Right forelimb (tissue), 1 donor: Measurements from ENCODE around the gene PCCA.

ENCODE experiments used
- DNase-seq: peaks from one replicate; pipeline ENCODE4 v3.0.0-alpha.2; 2018

The PCCA gene

DNA sequence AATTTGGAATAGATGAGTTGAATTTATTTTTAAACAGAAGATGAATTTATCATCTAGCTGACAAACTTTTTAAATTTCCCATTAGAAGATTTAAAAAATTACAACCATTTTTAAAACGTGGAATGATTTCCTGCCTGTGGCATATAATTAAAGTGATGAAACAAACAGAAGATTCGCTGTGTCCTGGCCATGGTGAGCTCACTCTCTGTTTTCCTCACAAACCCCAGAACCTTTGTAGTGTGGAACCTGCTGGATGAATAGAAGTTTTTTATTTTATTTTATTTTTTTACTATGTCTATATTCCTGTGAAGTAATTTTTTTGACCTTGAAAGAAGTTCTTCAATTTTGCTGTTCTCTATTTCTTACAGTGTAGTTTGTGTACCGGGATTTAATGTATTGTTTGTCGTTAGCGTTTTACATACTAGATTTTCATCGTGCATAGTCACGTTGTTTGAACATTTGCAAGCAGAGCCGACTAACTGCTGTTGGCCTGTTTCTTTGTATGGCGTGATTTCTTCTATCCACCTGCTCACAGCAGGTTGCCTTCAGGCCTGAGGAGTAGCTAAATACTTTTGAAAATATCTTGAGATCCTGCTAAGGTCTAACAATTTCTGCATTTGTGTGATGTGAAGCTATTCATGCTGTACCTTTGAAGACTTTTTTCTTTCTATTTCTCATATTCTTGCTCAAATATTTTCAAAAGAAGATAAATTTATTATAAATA is 350.5 kb downstream of the PCCA start:
- DNase-seq: no peak

DNA sequence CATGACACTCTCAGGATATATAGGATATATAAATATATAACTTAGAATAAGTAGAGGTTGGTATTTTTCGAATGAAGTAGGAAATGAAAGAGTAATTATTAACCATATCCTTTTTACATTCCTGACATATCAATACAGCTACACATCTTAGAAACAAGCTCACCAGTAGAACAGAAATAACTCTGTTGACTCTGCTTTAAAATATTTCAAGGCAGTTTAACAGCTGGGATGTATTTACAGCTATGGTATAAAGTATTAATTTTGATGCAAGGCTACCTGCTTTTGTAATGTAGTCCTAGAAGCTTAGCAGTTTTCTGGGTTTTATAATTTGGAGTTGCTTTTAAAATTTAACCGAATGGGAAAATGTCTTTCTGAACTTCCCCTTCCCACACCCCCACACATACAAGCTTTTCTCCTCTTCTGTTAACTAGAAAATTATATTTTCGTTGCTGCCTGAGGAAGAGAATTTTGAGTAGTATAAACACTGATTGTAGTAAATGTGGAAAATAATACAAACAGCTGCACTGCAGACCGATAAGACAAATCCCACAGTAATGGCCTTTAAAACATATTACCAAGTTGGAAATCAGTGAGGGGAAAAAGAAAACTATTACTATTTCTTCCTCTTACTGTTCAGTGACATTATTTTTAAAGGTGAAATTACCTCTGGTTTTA is 352.0 kb downstream of the PCCA start:
- no peak for DNase-seq

DNA sequence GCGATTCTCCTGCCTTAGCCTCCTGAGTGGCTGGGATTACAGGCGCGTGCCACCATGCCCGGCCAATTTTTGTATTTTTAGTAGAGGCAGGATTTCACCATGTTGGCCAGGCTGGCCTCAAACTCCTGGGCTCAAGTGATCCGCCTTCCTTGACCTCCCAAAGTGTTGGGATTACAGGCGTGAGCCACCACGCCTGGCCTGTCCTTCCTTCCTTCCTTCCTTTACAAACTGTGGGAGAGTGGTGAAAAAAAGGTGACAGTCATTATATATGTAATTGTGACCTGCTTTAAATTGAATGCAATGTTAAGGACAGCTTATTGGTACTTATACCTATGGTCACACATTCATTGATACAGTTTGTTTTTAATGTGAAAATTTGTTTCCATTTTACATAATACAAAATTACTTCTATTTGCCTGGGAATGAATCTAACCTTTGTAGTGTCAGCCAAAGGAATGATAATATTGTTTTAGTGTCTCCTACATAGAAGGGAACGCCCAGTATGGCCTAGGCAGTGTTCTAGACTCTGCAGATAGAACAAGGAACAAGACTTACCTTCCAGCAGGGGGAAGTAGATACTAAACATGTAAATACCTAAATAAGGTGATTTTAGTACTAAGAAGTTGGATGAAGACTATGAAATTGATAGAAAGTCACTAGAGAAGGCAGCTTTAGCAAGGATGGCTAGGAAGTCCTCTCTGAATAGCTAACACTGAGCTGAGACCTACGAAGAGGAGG is 353.4 kb downstream of the PCCA start:
- no peak for DNase-seq

DNA sequence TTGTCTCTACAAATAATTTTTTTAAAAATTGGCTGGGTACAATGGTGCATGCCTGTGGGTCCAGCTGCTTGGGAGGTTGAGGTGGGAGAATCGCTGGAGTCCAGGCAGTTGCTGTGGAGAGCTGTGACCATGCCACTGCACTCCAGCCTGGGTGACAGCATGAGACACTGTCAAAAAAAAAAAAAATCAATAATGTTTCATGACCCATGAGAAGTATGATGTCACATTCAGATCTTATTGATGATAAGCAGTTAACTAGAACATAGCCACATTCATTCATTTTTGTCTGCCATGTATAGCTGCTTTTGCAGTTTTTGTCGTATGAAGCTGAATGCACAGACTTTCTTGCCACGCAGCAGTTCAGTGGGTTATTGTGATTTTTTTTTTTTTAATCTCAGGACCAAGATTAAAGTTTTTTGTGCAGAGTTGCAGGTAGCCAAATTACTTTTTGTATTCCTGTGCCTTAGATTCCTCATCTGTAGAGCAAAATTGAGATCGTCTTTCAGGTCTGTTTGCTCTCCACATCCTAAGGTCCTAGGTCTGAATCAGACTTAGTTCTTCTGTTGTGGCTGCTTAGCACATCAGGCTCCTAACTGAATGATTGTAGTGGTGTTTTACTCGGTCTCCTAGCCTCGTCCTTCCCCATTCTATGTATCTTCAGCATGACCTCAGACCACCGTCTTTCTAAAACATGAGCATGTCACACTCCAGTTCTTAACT is 354.5 kb downstream of the PCCA start:
- no peak for DNase-seq

DNA sequence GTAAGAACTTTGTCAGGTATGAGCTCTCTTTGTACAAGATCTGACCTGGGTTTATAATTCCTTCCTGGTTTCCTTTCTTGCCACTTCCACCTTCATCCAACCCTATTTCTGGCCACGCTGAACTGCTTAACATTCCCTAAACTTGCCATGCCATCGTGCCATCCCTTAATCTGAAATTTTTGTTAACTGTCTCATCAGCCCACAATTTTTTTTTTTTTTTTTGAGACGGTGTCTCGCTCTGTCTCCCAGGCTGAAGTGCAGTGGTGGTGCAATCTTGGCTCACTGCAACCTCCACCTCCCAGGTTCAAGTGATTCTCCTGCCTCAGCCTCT is 355.1 kb downstream of the PCCA start:
- DNase-seq: no peak

DNA sequence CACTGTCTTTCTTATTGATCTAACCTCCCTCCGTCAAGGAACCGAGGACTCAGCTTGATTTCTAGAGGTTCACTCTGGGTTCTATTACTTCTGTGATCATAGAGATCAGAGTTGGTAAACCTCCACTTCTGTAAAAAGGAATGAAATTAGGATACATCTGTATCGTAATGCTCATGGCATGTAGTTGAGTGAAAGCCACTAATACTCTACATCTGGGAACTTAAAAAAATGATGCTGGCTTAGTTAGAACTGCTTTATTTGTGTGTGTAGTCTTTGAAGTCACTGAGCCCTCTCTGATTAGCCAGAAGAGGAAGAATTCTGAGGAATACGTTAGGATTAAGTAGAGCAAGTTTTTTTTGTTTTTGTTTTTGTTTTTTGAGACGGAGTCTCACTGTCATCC is 358.9 kb downstream of the PCCA start:
- DNase-seq: no peak

DNA sequence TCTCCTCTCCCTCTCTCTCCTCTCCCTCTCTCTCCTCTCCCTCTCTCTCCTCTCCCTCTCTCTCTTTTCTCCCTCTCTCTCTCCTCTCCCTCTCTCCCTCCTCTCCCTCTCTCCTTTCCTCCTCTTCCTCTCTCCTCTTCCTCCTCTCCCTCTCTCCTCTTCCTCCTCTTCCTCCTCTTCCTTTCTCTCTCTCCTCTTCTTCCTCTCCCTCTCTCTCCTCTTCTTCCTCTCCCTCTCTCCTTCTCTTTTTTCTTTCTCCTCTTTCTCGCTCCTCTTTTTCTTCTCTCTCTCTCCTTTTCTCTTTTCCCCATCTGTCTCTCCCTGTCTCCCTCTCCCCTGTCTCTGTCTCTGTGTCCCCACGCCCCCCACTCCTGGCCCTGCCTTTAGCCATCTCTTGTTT is 363.0 kb downstream of the PCCA start:
- DNase-seq: no peak

DNA sequence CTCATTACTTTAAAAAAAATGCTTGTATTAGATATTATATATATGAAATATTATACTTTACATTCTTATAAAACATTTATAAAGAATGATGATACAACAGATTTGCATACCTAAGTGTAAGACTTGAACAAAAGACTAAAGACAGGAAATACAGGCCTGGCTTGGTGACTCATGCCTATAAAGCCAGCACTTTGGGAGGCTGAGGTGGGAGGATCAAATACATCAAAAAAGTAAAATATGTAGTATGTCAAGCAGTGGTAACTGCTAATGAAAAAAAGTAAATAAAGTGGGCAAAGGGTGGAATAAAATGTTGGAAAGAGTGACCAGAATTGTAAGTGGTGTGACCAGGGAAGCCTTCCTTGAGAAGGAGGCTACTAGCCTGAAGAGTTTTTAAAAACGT is 366.0 kb downstream of the PCCA start:
- no peak for DNase-seq

DNA sequence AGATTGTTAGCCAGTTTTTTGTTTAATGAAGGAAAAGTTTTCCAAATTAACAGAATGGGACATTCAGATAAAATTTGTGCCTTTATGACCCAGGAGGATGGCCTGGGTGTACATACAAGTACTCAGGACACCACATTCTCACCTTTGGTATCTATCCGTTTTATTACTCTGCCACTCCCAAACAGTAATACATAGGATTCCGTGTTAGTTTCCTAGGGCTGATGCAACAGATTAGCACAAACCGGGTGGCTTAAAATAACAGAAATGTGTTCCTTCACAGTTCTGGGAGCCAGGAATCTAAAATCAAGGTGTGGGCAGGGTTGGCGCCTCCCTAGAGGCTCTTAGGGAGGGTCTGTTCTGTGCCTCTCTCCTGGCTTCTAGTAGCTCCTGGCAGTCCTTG is 369.8 kb downstream of the PCCA start:
- no peak for DNase-seq

DNA sequence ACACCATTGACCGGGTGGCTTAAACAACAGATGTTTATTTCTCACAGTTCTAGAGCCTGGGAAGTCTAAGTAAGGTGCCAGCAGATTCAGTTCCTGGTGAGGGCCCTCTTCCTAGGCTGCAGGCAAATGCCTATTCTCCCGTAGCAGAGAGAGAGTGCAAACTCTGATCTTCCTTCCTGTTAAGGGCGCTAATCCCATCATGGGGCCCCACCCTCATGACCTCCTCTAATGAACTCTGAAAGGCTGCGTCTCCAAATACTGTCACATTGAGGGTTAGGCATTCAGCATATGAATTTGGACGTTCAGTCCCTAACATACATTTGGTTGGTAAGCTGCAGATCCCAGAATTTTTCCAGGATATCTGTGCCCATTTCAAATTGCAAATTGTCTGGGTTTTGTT is 370.9 kb downstream of the PCCA start:
- DNase-seq: no peak

DNA sequence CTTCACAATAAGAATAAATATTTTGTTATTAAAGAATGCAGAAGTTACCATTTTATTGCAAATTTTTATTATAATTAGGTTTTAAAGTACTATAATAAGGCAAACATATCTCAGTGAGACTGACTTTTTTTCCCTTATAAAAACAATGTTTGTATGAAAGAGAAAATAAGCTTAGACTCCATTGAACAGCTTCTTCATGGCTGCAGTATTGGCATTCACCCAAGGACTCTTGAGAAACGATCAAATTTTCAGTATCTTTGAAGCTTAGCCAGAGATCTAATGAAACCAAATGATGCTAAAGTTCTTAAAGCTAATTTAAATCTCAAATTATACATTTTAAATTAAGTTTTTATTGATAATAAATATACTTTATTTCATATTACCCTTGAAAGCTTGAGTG is 371.4 kb downstream of the PCCA start:
- no peak for DNase-seq

DNA sequence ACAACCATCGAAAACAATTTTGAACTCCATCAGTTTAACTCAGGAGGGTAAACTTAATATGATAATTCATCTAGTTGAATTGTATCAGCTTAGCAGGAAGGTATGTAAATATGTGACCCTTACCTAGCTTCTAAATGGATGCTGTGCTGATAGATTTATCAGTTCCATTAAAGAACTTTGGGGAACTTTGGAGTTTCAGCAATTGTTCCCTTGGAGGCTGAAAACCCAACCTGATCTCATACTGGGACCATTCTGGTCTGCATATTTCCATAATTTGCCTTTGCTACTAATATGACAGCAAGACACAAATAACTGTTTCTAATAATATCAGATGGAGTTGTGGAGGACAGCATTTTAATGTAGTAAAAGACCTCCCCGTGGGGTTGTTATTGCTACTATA is 371.9 kb downstream of the PCCA start:
- DNase-seq: no peak

DNA sequence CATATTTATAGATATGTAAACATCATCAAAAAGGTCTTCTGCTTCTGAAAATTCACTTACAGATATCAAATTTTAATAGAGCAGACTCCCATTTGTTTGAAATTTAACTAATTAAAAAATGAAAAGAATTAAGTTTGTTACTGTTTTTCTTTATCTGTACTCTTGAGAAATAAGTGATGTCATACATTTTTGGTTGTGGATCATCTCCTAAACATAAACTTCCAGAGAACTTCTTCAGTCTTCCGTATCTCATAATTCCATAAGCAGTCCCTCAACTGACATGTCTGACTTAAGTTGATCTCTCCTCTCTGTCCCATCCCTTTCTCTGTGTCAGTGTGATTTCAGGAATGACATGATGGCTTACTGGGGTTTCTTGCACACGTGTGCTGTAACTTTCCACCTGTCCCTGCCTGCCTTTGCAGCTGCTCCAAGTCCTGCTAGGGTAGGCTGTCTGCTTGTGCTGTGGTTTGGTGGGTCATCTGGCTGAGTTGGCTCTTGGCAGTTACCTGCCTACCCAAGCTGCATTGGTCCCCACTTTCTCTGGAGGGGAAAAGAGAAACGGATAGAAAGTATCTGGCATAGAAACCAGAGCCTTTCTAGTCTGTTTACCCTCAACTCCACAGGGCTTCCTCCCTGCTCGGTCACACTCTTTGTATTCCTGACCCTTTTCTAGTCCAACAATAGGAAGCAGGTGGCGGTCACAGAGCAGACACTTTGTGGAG is 372.6 kb downstream of the PCCA start:
- DNase-seq: no peak

DNA sequence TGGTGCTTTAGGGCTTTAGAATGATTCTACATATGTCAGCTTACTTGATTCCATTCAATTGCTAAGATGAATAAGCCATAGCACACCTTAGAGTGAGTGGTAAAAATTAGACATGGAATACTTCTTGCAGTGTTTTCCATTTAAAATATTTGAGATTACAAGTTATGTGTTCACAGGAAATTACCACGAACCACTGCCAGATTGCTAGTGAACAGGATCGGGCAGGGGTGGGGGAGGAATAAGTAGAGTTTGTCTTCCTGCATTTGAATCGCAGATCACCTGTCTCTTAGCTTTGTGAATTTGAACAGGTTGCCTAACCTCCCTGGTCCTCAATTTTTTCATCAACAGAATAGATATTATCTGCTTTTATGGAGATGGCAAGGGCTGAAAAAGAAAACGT is 375.1 kb downstream of the PCCA start:
- no peak for DNase-seq

DNA sequence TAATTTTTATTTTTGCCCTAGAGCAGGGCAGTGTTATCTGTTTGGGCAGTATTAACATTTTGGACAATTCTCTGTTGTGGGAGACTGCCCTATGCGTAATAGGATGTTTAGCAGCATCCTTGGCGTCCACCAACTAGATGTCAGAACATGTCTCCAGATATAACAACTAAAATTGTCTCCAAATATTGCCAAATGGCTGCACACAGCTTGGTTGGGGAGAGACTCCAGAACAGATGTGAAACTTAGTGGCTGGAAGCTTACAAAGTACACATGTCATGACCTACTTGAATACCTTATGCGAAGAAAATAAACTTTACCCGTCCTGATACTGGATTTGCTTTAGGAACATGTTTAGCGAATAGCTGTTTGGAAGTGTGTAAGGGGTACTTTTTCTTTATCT is 376.7 kb downstream of the PCCA start:
- DNase-seq: no peak

DNA sequence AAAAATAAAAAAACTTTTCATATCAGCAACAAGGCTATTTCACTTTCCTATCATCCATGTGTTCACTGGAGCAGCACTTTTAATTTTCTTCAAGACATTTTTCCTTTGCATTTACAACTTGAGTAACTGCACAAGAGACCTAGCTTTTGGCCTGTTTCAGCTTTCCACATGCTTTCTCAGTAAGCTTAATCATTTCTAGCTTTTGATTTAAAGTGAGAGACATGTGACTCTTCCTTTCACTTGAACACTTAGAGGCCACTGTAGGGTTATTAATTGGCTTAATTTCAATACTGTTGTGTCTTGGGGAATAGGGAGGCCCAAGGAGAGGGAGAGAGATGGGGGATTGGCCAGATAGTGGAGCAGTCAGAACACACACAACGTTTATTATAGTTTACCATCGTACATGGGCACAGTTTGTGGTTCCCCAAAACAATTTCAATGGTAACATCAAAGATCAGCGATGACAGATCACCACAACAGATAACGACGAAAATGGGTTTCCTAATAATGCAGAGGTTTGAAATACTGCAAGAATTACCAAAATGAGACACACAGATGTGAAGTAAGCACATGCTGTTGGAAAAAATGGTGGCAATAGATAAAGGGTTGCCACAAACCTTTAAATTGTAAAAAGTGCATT is 382.1 kb downstream of the PCCA start:
- no peak for DNase-seq

DNA sequence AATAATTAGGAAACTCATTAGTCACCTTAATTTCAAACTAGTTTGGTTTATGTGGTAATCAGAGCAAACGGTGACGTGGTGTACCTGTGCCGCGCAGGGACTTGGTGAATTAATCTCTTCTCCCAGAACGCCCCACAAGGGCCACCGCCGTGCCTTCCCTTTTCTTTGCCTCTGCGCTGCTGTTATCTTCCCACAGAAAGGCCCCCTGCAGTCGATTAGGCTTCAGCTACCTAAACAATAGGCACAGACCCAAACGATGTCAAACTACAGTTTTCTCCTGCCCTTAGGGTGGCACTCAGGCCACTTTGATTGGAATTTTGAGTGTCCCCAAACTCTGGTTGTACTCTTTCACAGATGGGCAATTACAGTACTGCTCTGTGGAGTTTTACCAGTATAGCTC is 384.2 kb downstream of the PCCA start:
- DNase-seq: no peak

DNA sequence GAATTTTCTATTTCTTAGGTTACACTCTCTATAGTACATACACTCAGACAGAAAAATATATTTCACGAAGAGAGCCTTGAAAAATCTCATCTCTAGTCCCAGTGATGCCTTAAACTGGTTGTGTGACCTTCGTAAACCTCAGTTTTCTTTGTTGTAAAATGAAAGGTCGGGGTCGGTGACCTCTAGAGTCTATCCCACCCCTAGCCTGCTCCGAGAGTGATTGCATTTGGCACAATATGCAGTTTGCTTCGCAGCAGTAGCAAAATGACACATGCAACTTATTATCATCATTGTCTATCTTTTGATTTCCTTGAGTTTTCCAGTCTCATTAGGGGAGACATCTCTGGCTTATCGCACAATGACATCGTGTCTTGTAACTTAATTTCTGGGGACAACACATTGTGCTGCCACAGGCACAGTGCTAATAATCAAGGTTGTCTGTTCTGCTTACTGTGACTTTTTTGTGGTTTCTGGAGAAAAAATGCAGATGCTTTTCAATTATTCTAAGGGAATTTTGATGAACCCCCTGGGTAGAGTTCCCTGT is 384.7 kb downstream of the PCCA start:
- no peak for DNase-seq

DNA sequence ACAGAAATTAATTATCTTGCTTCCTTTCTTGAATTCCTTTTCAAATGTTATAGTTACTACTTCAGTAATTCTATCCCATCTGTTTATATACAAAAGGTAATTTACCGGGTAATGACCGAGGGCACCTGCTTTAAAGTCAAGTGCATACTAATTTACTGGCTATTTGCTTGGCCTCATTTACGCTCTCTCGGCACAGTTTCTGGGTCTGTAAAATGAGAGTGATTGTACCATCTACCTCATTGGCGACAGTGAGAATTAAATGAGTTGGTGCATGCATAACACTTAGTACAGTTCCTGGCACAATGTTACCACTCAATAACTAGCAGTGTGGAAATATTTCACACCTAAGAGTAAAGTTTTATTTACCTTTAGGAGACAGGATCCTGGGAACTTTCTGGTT is 388.1 kb downstream of the PCCA start:
- DNase-seq: no peak

DNA sequence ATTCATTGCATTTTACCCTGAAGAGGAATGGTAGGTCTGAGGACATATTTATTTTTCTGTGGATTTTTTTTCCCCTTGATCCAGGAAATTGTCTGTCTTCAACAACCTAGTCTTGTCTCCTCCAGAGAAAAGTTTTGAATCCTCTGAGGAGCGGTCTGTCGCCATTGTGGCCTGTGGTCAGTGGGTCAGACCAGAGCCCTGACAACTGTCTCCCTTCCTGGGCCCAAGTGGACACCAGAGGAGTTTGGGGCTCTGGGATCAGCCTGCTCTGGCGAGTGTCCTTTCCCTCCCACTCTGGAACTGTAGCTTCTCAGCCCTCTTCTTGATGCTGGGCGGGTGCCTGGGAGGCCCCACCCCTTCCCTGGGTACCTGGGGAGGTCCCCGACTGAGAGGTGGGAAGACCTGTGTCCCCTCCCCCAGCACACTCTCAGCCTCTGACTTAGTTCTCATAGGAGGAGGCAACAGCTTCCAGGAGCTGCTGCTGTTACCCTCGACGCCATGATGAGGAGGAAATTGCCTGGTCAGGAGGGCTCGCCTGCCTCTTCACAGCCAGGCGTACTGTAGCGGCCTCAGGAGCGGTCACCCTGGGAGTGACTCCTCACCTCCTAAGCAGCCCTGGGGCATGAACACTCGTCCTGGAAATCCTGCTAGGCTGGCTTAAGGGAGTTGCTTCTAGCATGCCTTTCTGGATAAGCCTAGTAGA is 389.4 kb downstream of the PCCA start:
- DNase-seq: no peak

DNA sequence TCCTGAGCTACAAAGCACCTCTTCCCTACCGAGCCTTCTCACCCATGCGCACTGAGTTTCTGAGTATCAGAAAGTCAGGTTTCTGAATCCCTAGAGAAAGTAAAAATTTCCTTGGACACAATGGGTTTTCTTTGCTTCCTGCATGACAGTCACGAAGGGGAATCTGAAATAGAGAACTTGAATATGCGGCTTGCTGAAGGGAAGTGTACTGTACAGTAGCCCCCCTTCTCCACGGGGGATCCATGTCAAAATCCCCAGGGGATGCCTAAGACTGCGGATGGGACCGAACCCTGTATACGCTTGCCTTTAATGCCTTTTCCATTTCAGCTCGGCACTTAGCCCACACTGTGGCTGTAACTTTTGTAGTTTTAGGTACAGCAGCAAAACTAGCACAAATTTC is 391.8 kb downstream of the PCCA start:
- no peak for DNase-seq

DNA sequence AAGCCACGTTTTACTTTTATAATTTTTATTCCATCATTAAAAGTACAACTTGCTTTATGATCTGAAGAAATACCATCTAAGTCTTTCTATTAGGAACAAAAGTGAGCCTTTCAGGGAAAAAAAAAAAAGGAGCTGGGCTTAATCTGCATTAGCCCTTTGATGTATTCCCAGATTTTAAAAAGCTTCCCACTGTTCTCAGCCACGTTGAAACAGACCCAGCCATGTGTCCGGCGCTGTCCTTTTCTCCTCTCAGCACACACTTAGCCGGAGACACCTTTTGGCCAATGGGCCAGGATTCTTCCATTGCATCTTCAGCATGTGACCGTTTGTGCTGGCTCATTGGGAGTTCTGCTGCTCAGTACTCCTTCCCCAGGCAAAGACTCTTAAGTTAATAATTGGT is 394.2 kb downstream of the PCCA start:
- no peak for DNase-seq
